ENCODE measurements around the gene POP4.

Gene POP4

DNA sequence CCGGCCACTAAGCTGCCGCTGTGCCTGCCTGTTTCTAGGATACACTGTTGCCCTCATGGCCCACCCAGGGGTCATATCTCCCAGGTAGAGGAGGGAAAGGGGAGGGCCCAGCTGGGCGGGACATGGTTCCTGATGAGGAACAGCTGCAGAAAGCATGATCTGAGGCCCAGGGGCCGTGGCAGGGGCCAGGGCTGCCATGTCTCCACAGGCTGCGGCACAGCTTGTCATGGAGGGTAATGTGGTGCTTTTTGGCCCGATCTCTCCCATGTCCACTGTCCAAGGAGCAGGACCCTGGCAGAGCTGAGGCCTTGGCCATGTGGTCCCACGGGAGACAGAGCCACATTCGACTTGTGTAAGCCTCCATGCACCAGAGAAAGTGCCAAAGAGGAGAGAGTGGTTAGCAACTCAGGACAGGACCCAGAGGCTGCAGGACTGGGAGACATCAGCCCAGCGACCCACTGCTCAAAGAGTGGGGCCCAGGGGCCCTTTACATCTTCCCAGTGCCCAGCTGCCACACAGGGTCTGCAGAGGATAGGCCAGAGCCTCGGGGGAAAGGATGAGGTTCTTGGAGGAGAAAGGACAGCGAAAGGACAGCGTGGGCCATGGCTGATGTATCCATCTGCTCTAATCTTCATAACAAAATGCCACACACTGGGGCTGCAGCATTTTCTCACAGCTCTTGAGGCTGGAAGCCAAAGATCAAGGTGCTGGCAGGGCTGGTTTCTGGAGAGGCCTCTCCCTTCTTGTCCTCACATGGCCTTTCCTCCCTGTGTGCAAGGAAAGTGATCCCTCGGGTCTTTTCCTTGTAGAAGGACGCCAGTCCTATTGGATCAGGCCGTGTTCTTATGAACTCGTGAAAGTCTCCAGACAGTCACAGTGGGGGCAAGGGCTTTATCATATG lies 11.5 kb downstream of the POP4 start:
- TF ChIP-seq, protein P1, sequence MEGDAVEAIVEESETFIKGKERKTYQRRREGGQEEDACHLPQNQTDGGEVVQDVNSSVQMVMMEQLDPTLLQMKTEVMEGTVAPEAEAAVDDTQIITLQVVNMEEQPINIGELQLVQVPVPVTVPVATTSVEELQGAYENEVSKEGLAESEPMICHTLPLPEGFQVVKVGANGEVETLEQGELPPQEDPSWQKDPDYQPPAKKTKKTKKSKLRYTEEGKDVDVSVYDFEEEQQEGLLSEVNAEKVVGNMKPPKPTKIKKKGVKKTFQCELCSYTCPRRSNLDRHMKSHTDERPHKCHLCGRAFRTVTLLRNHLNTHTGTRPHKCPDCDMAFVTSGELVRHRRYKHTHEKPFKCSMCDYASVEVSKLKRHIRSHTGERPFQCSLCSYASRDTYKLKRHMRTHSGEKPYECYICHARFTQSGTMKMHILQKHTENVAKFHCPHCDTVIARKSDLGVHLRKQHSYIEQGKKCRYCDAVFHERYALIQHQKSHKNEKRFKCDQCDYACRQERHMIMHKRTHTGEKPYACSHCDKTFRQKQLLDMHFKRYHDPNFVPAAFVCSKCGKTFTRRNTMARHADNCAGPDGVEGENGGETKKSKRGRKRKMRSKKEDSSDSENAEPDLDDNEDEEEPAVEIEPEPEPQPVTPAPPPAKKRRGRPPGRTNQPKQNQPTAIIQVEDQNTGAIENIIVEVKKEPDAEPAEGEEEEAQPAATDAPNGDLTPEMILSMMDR (conservative IDR thresholded peaks at IDR 0.05; ENCODE audit: low read depth, low read length): no peak
- H3K4me3 ChIP-seq (ENCODE audit: low read length): no peak overlapping the region
- no peak for DNase-seq (ENCODE audit: low read depth)

- H3K4me3 ChIP-seq (ENCODE audit: low read length): no peak overlapping the region
- no peak for DNase-seq (ENCODE audit: low read depth)
- TF ChIP-seq, protein P1 (conservative IDR thresholded peaks at IDR 0.05; ENCODE audit: low read depth, low read length): no peak
Observed at GRCh38 chr19:29618434-29618833, 12.4 kb downstream of the POP4 start.

GRCh38 chr19:29618871-29619270 lies 12.8 kb downstream of the POP4 start:
- no peak for DNase-seq (ENCODE audit: low read depth)
- H3K4me3 ChIP-seq (ENCODE audit: low read length): no peak overlapping the region
- TF ChIP-seq, protein P1 (conservative IDR thresholded peaks at IDR 0.05; ENCODE audit: low read depth, low read length): no peak

DNA sequence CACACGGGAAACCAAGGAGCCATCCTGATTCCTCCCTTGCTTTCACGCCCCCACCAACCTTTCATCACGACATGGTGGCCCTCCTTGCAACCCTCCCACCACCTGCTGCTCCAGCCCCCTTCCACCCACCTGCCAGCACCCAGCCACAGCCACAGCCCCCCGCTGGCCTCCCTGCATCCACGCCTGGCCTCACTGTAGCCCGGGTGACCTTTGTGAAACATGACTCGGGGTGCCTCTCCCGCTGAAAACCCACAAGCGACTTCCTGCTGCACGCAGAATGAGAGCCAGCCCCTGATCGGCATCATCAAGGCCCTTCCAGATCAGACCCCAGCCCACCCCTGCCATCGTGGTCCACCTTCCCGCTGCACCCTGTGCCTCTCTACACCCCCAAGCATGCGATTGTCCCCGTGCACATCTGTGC lies 14.9 kb downstream of the POP4 start:
- H3K4me3 ChIP-seq (ENCODE audit: low read length): no peak overlapping the region
- TF ChIP-seq, protein P1 (conservative IDR thresholded peaks at IDR 0.05; ENCODE audit: low read depth, low read length): no peak
- DNase-seq (ENCODE audit: low read depth): no peak

GRCh38 chr19:29622166-29623070 lies 16.3 kb downstream of the POP4 start:
- DNase-seq (ENCODE audit: low read depth): no peak
- no peak overlapping the region for H3K4me3 ChIP-seq (ENCODE audit: low read length)
- TF ChIP-seq, protein P1 (conservative IDR thresholded peaks at IDR 0.05; ENCODE audit: low read depth, low read length): no peak

DNA sequence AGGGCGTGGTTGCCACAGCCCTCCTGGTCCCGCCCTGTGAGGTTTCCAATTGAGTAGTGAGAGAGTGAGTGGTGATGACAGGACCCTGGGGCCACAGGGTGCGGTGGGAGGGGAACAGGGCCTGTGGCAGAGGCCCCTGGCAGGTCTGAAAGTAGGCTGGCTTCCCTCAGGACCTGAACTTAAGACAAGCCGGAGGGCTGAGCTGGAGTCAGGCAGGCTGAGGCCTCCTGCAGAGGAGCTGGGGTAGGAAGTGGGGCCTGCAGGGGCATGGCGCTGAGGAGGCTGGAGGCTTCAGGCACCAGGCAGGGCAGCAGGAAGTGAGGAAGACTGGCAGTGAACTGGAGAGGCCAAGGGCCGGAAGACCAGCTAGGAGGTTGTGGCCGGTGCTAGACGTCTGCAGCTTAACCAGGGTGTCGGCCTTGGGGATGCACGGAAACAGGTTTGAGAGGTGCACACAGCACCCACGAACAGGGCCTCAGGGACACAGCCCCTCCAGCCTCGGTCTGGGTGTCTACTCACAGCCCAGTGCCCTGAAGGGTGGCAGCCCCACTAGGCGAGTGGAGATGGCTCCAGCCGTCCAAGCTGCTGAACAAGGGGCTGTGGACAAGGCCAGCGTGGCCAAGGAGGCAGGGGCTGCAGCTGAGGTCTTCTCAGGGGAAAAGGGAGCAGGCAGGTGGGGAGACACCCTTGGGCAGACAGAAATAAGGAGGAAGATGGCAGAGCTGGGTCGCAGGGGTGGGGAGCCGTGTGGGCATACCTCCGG lies 17.8 kb downstream of the POP4 start:
- no peak for DNase-seq (ENCODE audit: low read depth)
- TF ChIP-seq, protein P1 (conservative IDR thresholded peaks at IDR 0.05; ENCODE audit: low read depth, low read length): no peak
- H3K4me3 ChIP-seq (ENCODE audit: low read length): no peak overlapping the region
